Endothelial cell of umbilical vein (primary cell): Measurements from ENCODE around the gene SETMAR.

Experiments
- CTCF ChIP-seq, 2 donors: IDR thresholded peaks; 1 replicate in 1 of 2; 2 replicates in 1 of 2; pipeline ENCODE4 v1.5.1; 2011; ENCODE audit warnings: low read length in 2 of 2, mild to moderate bottlenecking in 2 of 2, moderate library complexity in 2 of 2, control low read depth in 1 of 2, inconsistent platforms in 1 of 2, low read depth in 1 of 2; ENCODE audit not compliant: insufficient read depth in 1 of 2; ENCODE audit errors: extremely low read depth in 1 of 2
- EZH2 ChIP-seq: IDR thresholded peaks from 2 replicates; pipeline ENCODE4 v1.6.1; 2012; ENCODE audit warnings: borderline replicate concordance, low read depth, mild to moderate bottlenecking, moderate library complexity, low read length, inconsistent platforms; ENCODE audit not compliant: severe bottlenecking
- JUN ChIP-seq: IDR thresholded peaks from 2 replicates; pipeline ENCODE4 v1.6.1; 2011; ENCODE audit warnings: borderline replicate concordance, low read depth; ENCODE audit not compliant: insufficient read length, insufficient read depth
- MAX ChIP-seq: IDR thresholded peaks from 2 replicates; pipeline ENCODE4 v1.6.1; 2011; ENCODE audit not compliant: insufficient read depth, insufficient read length
- POLR2A ChIP-seq: IDR thresholded peaks from 2 replicates; pipeline ENCODE4 v1.6.1; 2012; ENCODE audit warnings: low read depth, mild to moderate bottlenecking, control low read depth, low read length

- TF ChIP-seq CTCF (IDR thresholded peaks at IDR 0.05; ENCODE audit: extremely low read depth in 1 of 2, insufficient read depth in 1 of 2, low read depth in 1 of 2, low read length in 2 of 2) (peak in 1 of 2 donors; percentile 25), POLR2A (no peak), EZH2 (no peak), JUN (no peak), MAX (no peak)
Observed at GRCh38 chr3:4271834-4272233, 31.3 kb upstream of the SETMAR start.
